IPS DF 4.7 (cell line): ENCODE results near the gene MUC5B.

ENCODE experiments used
- DNase-seq: peaks from one replicate; pipeline ENCODE4 v3.0.0-alpha.2; 2013; ENCODE audit warnings: low spot score; ENCODE audit errors: extremely low read depth

The MUC5B gene

GRCh38 chr11:1280116-1281035, 57.5 kb downstream of the MUC5B start:
- DNase-seq: no peak

GRCh38 chr11:1281326-1281973, 58.6 kb downstream of the MUC5B start:
- no peak for DNase-seq

- DNase-seq: no peak
These were observed 59.1 kb downstream of the MUC5B start for GRCh38 chr11:1281974-1282365.

- no peak for DNase-seq
These were observed 60.2 kb downstream of the MUC5B start for GRCh38 chr11:1283091-1283511.

GRCh38 chr11:1283906-1284305, 61.0 kb downstream of the MUC5B start:
- DNase-seq: no peak

- DNase-seq: no peak
These were observed 62.5 kb downstream of the MUC5B start for GRCh38 chr11:1285316-1285744.

GRCh38 chr11:1285876-1286275, 63.0 kb downstream of the MUC5B start:
- no peak for DNase-seq

GRCh38 chr11:1287928-1288327, 65.1 kb downstream of the MUC5B start:
- no peak for DNase-seq

GRCh38 chr11:1288426-1289151, 65.7 kb downstream of the MUC5B start:
- no peak for DNase-seq

- DNase-seq: no peak
These were observed 66.5 kb downstream of the MUC5B start for GRCh38 chr11:1289211-1289935.

GRCh38 chr11:1290052-1291040, 67.5 kb downstream of the MUC5B start:
- no peak for DNase-seq

- DNase-seq: no peak
These were observed 68.6 kb downstream of the MUC5B start for GRCh38 chr11:1291295-1292017.

GRCh38 chr11:1292018-1292643, 69.3 kb downstream of the MUC5B start:
- no peak for DNase-seq

GRCh38 chr11:1292644-1293618, 70.1 kb downstream of the MUC5B start:
- no peak for DNase-seq

- no peak for DNase-seq
These were observed 70.8 kb downstream of the MUC5B start for GRCh38 chr11:1293619-1294015.

- DNase-seq: no peak
These were observed 72.2 kb downstream of the MUC5B start for GRCh38 chr11:1295086-1295485.

GRCh38 chr11:1295591-1295990, 72.7 kb downstream of the MUC5B start:
- no peak for DNase-seq

GRCh38 chr11:1296287-1296686, 73.4 kb downstream of the MUC5B start:
- DNase-seq: no peak
